ENCODE measurements around the gene TMC2.

Gene TMC2

GRCh38 chr20:2652724-2653555 lies 116.6 kb downstream of the TMC2 start:
- H3K4me3 ChIP-seq (ENCODE audit: low read depth, low read length), result peak overlapping the region; percentile 98
- TF ChIP-seq CTCF (conservative IDR thresholded peaks at IDR 0.05; ENCODE audit: low read depth, low read length), result no peak
- DNase-seq (ENCODE audit: low read depth), result peak; percentile 13

- H3K4me3 ChIP-seq (ENCODE audit: low read depth, low read length), result peak overlapping the region; percentile 98
- no peak for TF ChIP-seq CTCF (conservative IDR thresholded peaks at IDR 0.05; ENCODE audit: low read depth, low read length)
- no peak for DNase-seq (ENCODE audit: low read depth)
Observed at GRCh38 chr20:2653556-2654383, 117.4 kb downstream of the TMC2 start.

- peak overlapping the region; percentile 98 for H3K4me3 ChIP-seq (ENCODE audit: low read depth, low read length)
- DNase-seq (ENCODE audit: low read depth), result no peak
- TF ChIP-seq CTCF (conservative IDR thresholded peaks at IDR 0.05; ENCODE audit: low read depth, low read length), result no peak
Observed at GRCh38 chr20:2654384-2654822, 118.0 kb downstream of the TMC2 start.

GRCh38 chr20:2654831-2655230 lies 118.5 kb downstream of the TMC2 start:
- no peak for TF ChIP-seq CTCF (conservative IDR thresholded peaks at IDR 0.05; ENCODE audit: low read depth, low read length)
- DNase-seq (ENCODE audit: low read depth), result no peak
- H3K4me3 ChIP-seq (ENCODE audit: low read depth, low read length), result no peak overlapping the region

GRCh38 chr20:2655331-2656116 lies 119.2 kb downstream of the TMC2 start:
- no peak overlapping the region for H3K4me3 ChIP-seq (ENCODE audit: low read depth, low read length)
- no peak for TF ChIP-seq CTCF (conservative IDR thresholded peaks at IDR 0.05; ENCODE audit: low read depth, low read length)
- no peak for DNase-seq (ENCODE audit: low read depth)

- no peak for DNase-seq (ENCODE audit: low read depth)
- TF ChIP-seq CTCF (conservative IDR thresholded peaks at IDR 0.05; ENCODE audit: low read depth, low read length), result no peak
Observed at GRCh38 chr20:2656471-2657117, 120.2 kb downstream of the TMC2 start.

More at GRCh38 chr20:2656471-2657117, 120.2 kb downstream of the TMC2 start:
- H3K4me3 ChIP-seq (ENCODE audit: low read depth, low read length), result no peak overlapping the region

All from choroid plexus epithelial cell (primary cell).